Measurements from ENCODE around the gene NEK5. TPM values are rescaled to one million over a fixed set of nuclear protein-coding genes. Genes with fewer than 3 reads are reported as not detected.
"Not testable (repeated sequence)": the region's sequence is repeated elsewhere in the genome, so short reads cannot be mapped to it uniquely, and the experiment has no call there.

NEK5 gene
- total RNA-seq, 4 donors from 2014 or later, result 0.15 to 0.16 TPM; not detected in 2

- no peak overlapping the region for H3K4me3 ChIP-seq (ENCODE audit: low read depth, poor library complexity, severe bottlenecking)
- no peak for DNase-seq (ENCODE audit: low spot score in 2 of 2)
- no peak for TF ChIP-seq POLR2A (IDR thresholded peaks at IDR 0.05)
- TF ChIP-seq CTCF (IDR thresholded peaks at IDR 0.05), result no peak
- 83 to 90% methylated on average over 5 of the region's 5 CpGs for WGBS, 2 donors
- intact Hi-C loops (cut with DNase I; ENCODE audit: low total_unique reads), result no loop called here
Measured at GRCh38 chr13:52097197-52097596, 31.7 kb downstream of the NEK5 start.

GRCh38 chr13:52096748-52097147, 32.1 kb downstream of the NEK5 start:
- intact Hi-C loops (cut with DNase I; ENCODE audit: low total_unique reads), result no loop called here
- no peak for DNase-seq (ENCODE audit: low spot score in 2 of 2)
- H3K4me3 ChIP-seq (ENCODE audit: low read depth, poor library complexity, severe bottlenecking), result no peak overlapping the region
- 70 to 79% methylated on average over 3 of the region's 3 CpGs for WGBS, 2 donors
- TF ChIP-seq CTCF (IDR thresholded peaks at IDR 0.05) (no peak), POLR2A (IDR thresholded peaks at IDR 0.05) (no peak)

GRCh38 chr13:52096062-52096461, 32.8 kb downstream of the NEK5 start:
- intact Hi-C loops (cut with DNase I; ENCODE audit: low total_unique reads), result no loop called here
- WGBS, 2 donors, result 91 to 92% methylated on average over 2 of the region's 2 CpGs
- no peak for DNase-seq (ENCODE audit: low spot score in 2 of 2)
- no peak overlapping the region for H3K4me3 ChIP-seq (ENCODE audit: low read depth, poor library complexity, severe bottlenecking)
- TF ChIP-seq POLR2A (IDR thresholded peaks at IDR 0.05) (no peak), CTCF (IDR thresholded peaks at IDR 0.05) (no peak)

GRCh38 chr13:52092087-52092486, 36.8 kb downstream of the NEK5 start:
- no peak for DNase-seq (ENCODE audit: low spot score in 2 of 2)
- WGBS, 2 donors, result 83 to 88% methylated on average over 2 of the region's 2 CpGs
- TF ChIP-seq POLR2A (IDR thresholded peaks at IDR 0.05) (no peak), CTCF (IDR thresholded peaks at IDR 0.05) (no peak)
- intact Hi-C loops (cut with DNase I; ENCODE audit: low total_unique reads), result no loop called here
- H3K4me3 ChIP-seq (ENCODE audit: low read depth, poor library complexity, severe bottlenecking), result no peak overlapping the region

GRCh38 chr13:52091473-52091872, 37.4 kb downstream of the NEK5 start:
- TF ChIP-seq CTCF (IDR thresholded peaks at IDR 0.05) (no peak), POLR2A (IDR thresholded peaks at IDR 0.05) (no peak)
- H3K4me3 ChIP-seq (ENCODE audit: low read depth, poor library complexity, severe bottlenecking), result no peak overlapping the region
- DNase-seq (ENCODE audit: low spot score in 2 of 2), result no peak
- 77 to 79% methylated on average over 2 of the region's 2 CpGs for WGBS, 2 donors
- intact Hi-C loops (cut with DNase I; ENCODE audit: low total_unique reads), result no loop called here

- WGBS, 2 donors, result 74 to 80% methylated on average over 2 of the region's 2 CpGs
- no peak overlapping the region for H3K4me3 ChIP-seq (ENCODE audit: low read depth, poor library complexity, severe bottlenecking)
- DNase-seq (ENCODE audit: low spot score in 2 of 2), result no peak
- TF ChIP-seq POLR2A (IDR thresholded peaks at IDR 0.05) (no peak), CTCF (IDR thresholded peaks at IDR 0.05) (no peak)
- intact Hi-C loops (cut with DNase I; ENCODE audit: low total_unique reads), result no loop called here
Measured at GRCh38 chr13:52085421-52085820, 43.5 kb downstream of the NEK5 start.

- H3K4me3 ChIP-seq (ENCODE audit: low read depth, poor library complexity, severe bottlenecking); DNase-seq (ENCODE audit: low spot score in 2 of 2); intact Hi-C loops (cut with DNase I; ENCODE audit: low total_unique reads): not testable (repeated sequence)
- WGBS, 2 donors, result 76 to 78% methylated on average over 3 of the region's 3 CpGs
Measured at GRCh38 chr13:52084981-52085380, 43.9 kb downstream of the NEK5 start.
